ENCODE measurements around the gene MAGI1.

Gene MAGI1

GRCh38 chr3:66053550-66054094 lies 14.9 kb upstream of the MAGI1 start:
- no peaks in the 10 kb centered on the region for H3K4me1 ChIP-seq (ENCODE audit: low read depth, poor library complexity, severe bottlenecking)
- H3K4me3 ChIP-seq (IDR thresholded peaks at IDR 0.05; ENCODE audit: insufficient read depth, low read depth, low read length) = no peak overlapping the region
- H3K36me3 ChIP-seq (ENCODE audit: insufficient read depth) = no peaks in the 10 kb centered on the region
- H2AFZ ChIP-seq (ENCODE audit: low read depth) = no peak overlapping the region
- no peak overlapping the region for H3K9ac ChIP-seq
- H3K4me2 ChIP-seq = no peak overlapping the region
- H4K20me1 ChIP-seq (ENCODE audit: insufficient read depth) = no peaks in the 10 kb centered on the region
- TF ChIP-seq CTCF (conservative IDR thresholded peaks at IDR 0.05; ENCODE audit: low read depth, low read length) = no peak
- no peaks in the 10 kb centered on the region for H3K79me2 ChIP-seq (ENCODE audit: insufficient read depth, low read depth)
- no peaks in the 10 kb centered on the region for H3K27me3 ChIP-seq (ENCODE audit: insufficient read depth, low read depth)
- H3K27ac ChIP-seq = no peak overlapping the region

GRCh38 chr3:66052721-66053549 lies 14.2 kb upstream of the MAGI1 start:
- Histone ChIP-seq H3K4me2 (no peak overlapping the region), H3K4me1 (ENCODE audit: low read depth, poor library complexity, severe bottlenecking) (no peaks in the 10 kb centered on the region), H4K20me1 (ENCODE audit: insufficient read depth) (no peaks in the 10 kb centered on the region), H3K4me3 (IDR thresholded peaks at IDR 0.05; ENCODE audit: insufficient read depth, low read depth, low read length) (no peak overlapping the region), H3K9ac (no peak overlapping the region), H3K27me3 (ENCODE audit: insufficient read depth, low read depth) (no peaks in the 10 kb centered on the region), H3K36me3 (ENCODE audit: insufficient read depth) (no peaks in the 10 kb centered on the region), H2AFZ (ENCODE audit: low read depth) (no peak overlapping the region), H3K79me2 (ENCODE audit: insufficient read depth, low read depth) (no peaks in the 10 kb centered on the region), H3K27ac (no peak overlapping the region)
- TF ChIP-seq CTCF (conservative IDR thresholded peaks at IDR 0.05; ENCODE audit: low read depth, low read length) = no peak

- Histone ChIP-seq H3K9ac (no peak overlapping the region), H3K4me2 (no peak overlapping the region), H3K27ac (no peak overlapping the region), H2AFZ (ENCODE audit: low read depth) (no peak overlapping the region), H4K20me1 (ENCODE audit: insufficient read depth) (no peaks in the 10 kb centered on the region), H3K4me3 (IDR thresholded peaks at IDR 0.05; ENCODE audit: insufficient read depth, low read depth, low read length) (no peak overlapping the region), H3K4me1 (ENCODE audit: low read depth, poor library complexity, severe bottlenecking) (no peaks in the 10 kb centered on the region), H3K79me2 (ENCODE audit: insufficient read depth, low read depth) (no peaks in the 10 kb centered on the region), H3K36me3 (ENCODE audit: insufficient read depth) (no peaks in the 10 kb centered on the region), H3K27me3 (ENCODE audit: insufficient read depth, low read depth) (no peaks in the 10 kb centered on the region)
- no peak for TF ChIP-seq CTCF (conservative IDR thresholded peaks at IDR 0.05; ENCODE audit: low read depth, low read length)
These were observed 12.1 kb upstream of the MAGI1 start for GRCh38 chr3:66050821-66051220.

- Histone ChIP-seq H3K9ac (no peak overlapping the region), H3K4me1 (ENCODE audit: low read depth, poor library complexity, severe bottlenecking) (no peaks in the 10 kb centered on the region), H3K79me2 (ENCODE audit: insufficient read depth, low read depth) (no peaks in the 10 kb centered on the region), H4K20me1 (ENCODE audit: insufficient read depth) (no peaks in the 10 kb centered on the region), H3K27me3 (ENCODE audit: insufficient read depth, low read depth) (no peaks in the 10 kb centered on the region), H3K4me3 (IDR thresholded peaks at IDR 0.05; ENCODE audit: insufficient read depth, low read depth, low read length) (no peak overlapping the region), H2AFZ (ENCODE audit: low read depth) (no peak overlapping the region), H3K36me3 (ENCODE audit: insufficient read depth) (no peaks in the 10 kb centered on the region), H3K4me2 (no peak overlapping the region), H3K27ac (no peak overlapping the region)
- no peak for TF ChIP-seq CTCF (conservative IDR thresholded peaks at IDR 0.05; ENCODE audit: low read depth, low read length)
These were observed 9.3 kb upstream of the MAGI1 start for GRCh38 chr3:66048051-66048395.
